GM18870 (cell line): ENCODE data around the gene TLR6.
"Not testable (repeated sequence)": the region's sequence is repeated elsewhere in the genome, so short reads cannot be mapped to it uniquely, and the experiment has no call there.

Experiments
- ATAC-seq: cut with Tn5 transposase; IDR thresholded peaks from one replicate; pipeline ENCODE4 v1.9.1; 2021; ENCODE audit warnings: moderate library complexity; ENCODE audit not compliant: unreplicated experiment

Gene TLR6

DNA sequence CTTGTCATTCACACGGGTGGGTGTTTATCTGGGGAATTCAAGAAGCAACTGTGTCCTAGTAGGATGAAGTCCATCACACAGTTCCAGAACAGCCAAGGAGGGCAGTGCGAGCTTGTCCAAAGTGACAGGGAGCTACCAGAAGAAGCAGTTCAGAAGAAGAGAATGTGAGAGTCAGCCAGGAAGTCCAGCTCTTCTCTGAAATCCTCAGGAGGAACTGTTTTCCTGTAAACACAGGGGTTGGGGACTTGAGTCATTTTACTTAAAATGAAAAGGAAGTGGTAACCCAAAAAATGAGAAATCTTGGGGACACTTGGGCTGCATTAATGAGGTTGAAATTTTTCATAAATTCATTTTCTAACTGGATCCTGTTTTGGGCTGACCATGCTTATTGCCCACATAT is 65.6 kb downstream of the TLR6 start:
- ATAC-seq: no peak

DNA sequence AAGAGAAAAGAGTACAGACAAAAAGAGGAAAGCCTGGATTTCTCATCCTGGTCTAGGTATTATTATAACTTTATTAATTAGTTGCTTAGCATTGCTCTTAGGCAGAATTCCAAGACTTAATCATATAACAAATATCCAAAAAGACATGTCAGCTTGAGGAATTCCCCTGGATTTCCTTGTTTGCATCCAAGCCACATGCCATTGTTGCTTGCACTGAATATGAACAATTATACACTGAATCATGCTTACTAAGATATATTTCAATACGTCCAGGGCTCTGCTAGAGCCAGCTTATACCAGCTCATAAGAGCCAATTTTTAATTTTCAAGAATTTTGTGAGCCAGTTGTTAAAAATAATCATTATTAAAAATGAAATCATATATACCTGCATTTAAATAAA is 68.3 kb downstream of the TLR6 start:
- ATAC-seq: no peak

DNA sequence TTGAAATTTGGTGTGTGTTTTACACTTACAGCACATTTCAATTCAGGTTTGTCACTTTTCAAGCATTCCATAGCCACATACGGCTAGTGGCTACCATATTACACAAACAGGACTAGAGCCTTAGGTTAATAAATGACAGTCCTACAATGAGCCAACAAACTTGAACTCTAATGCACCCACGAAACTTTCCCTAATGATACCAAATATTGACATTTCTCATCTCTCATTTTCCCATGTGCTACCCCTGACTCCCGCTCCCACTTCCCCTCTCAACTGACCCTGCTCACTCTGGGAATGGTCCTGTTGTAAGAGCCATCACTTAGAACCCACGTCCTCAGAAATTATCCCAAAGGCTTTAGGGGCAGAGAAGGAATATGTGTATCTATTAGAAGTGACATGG is 68.9 kb downstream of the TLR6 start:
- ATAC-seq: no peak

DNA sequence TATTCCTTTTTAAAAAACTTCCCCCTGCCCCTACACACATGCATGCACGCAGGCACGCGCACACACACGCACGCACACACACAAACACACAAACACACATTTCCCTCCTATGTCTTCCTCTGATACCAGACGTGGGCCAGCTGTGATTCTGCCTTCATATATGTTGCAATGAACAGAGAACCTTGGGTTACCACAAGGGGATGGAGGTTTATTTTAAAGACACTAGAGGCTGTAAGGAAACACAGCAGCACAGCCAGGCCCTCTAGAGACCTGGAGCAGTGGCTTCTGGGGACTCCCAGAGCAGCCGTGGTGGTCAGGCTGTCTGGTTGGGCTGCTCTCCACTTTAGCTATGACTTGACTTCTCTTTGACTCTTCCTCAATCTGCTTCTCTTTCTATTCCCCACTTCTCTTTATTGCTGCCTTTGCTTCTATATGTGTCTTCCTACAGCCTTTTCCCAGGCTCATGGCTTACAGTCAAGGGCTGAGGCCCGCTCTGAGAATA is 70.7 kb downstream of the TLR6 start:
- peak; percentile 51 for ATAC-seq

DNA sequence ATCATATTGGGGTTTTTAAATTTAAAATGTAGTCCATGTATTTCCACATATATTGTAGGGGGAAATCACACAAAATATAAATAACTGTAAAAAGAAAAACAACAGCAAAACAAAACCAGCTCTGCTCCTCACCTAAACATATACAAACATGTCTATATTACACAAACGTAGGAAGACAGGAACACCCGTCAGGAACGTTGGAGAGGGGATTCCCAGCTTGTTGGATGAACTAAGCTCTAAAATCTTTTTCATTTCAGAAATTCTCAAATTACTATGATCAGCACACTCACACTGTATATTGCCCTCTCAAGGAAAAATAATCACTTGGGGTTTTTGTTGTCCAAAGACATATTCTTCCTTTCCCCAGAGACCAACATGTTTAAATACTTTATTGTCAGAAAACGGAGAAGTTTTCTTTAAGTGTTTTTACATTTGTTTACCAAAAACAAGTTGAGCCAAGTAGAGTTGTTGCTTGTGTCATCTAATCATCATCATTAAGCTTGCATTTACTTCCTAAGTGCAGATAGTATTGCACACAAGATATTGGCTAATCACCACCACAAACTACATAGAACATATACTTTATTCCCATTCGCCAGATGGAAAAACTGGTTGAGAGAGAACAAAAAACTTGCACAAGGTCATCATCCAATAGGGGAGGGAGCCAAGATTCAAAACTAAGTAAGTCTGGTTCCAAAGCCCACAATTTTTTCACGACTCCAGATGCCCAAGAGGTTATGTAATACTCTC is 71.4 kb downstream of the TLR6 start:
- no peak for ATAC-seq

DNA sequence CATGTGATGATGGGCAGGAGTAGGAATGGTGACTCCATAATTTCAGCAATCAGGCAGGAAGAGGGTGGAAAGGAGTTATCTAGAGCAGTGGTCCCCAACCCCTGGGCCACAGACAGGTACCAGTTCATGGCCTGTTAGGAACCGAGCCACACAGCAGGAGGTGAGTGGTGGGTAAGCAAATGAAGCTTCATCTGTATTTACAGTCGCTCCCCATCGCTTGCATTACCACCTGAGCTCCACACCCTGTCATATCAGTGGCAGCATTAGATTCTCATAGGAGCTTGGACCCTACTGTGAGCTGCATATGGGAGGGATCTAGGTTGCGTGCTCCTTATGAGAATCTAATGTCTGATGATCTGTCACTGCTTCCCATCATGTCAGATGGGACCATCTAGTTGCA is 72.5 kb downstream of the TLR6 start:
- no peak for ATAC-seq

DNA sequence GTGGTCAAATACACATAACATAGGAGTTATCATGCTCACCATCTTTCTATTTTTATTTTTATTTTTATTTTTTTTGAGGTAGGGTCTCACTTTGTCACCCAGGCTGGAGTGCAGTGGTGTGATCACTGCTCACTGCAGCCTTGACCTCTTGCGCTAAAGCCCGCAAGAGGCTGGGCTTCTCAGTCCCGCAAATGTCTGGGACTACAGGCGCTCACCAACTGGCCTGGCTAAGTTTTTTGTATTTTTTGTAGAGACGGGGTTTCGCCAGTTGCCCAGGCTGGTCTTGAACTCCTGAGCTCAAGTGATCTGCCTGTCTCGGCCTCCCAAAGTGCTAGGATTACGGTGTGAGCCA is 73.5 kb downstream of the TLR6 start:
- ATAC-seq: no peak

DNA sequence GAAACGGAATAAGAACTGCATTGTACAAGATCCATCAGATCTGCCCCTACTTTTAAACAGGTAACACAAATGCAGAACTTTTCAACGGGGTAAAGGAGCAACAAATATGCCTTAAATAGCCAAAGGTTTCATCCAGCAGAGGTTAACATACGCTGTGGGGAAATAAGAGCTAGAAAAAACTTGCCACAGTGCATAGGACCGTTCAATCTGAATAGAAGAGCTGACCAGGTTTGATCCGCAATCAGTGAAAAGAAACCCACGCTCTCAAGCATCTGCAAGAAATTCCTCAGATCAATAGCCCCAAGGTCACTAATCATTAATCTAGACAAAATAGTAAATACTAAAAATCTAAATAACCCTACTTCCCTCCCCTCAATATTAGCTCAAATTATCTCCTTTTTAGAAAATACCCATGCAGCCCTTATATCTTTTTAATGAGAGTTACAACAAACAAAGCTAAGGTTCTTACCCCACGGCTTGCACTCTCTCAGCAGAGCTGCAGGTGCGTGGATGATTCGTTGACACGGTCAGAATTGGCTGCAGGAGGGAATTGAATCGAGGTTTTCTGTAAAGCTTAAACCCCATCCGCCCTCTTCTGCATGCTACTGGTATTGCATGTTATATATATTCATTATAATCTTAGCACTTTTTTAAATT is 74.0 kb downstream of the TLR6 start, which contains the start of gene TLR10:
Gene TLR10, minus strand, starts transcription at position 539 of the 657 bp plus-strand sequence. CDS start 7,400 bp downstream, outside the sequence.
- ATAC-seq: peak; percentile 54

DNA sequence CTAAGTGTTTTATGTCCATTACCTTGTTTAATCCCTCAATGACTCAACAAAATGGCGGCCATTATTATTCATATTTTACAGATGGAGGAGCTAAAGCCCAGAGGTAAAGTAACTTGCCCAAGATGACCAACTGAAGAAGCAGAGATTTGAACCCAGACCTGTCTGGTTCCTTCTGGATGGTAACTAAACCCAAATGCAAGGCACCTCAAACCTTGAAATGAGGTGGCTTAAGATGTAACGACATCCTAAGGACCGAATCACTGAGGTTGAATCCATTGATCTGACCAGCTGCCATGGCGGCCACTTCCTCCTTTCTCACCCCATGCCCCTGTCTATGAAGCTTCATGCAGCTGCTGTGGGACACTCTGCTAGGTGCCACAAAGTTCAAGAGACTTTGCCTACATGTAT is 74.8 kb downstream of the TLR6 start:
- ATAC-seq: no peak

DNA sequence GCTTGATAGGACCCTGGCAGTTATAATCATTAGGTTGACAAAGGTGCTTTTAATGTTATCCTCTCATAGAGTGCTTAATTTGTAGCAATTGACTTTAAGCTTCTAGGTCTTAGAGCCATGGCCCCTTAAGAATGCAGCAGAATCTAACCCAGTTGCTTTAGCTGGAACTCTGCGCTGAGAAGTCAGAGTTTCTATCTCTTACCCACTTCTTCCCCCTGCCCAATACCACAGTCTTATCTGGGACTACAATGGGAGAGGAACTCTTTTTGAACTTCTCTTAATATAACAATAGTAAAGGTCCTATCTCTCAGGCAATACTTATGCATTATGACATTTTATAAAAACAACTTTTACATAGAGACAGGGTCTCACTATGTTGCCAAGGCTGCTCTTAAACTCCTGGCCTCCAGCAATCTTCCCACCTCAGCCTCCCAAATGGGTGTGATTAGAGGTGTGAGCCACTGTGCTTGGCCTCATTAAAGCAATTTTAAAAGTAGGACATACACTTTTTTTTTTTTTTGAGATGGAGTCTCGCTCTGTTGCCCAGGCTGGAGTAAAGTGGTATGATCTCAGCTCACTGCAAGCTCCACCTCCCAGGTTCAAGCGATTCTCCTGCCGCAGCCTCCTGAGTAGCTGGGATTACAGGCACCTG is 75.7 kb downstream of the TLR6 start:
- ATAC-seq: no peak

DNA sequence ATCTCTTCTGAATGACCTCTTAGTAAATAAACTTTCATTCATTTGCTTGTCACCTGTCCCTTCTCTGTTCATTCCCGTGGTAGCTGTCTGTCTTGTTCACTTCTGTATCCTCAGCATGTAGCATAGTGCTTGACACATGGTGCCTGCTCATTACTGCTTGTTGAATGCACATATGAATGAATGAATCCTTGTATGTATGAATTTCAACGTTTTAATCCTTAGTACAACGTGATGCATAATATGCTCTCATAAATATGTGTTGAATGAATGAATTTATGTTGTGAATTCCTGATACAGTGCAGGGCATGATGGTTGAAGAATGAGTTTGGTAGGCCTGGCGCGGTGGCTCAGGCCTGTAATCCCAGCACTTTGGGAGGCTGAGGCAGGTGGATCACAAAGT is 76.8 kb downstream of the TLR6 start:
- no peak for ATAC-seq

DNA sequence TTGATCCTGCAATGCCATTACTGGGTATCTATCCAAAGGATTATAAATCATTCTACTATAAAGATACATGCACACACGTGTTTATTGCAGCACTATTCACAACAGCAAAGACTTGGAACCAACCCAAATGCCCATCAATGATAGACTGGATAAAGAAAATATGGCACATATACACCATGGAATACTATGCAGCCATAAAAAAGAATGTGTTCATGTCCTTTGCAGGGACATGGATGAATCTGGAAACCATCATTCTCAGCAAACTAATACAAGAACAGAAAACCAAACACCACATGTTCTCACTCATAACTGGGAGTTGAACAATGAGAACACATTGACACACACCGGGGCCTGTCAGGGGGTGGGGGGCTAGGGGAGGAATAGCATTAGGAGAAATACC is 78.7 kb downstream of the TLR6 start:
- ATAC-seq: not testable (repeated sequence)

DNA sequence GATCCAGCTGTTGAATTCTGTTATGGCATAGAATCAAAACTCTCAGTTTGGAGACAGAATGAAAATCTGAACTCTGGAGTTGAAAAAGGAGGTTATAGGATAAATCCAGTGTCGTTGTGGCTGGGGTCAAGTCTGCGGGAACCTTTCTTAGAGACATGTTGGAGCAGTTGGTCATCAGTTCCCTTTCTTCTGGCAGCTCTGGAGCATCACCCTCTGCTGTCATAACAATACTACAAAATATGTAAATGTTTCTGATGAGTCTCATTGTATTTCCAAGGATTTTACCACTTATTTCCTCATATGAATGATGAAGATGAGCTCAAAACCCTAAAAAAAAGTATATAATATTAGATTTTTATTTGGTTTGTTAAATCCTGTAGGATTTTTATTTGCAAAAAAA is 81.3 kb downstream of the TLR6 start:
- ATAC-seq: no peak

DNA sequence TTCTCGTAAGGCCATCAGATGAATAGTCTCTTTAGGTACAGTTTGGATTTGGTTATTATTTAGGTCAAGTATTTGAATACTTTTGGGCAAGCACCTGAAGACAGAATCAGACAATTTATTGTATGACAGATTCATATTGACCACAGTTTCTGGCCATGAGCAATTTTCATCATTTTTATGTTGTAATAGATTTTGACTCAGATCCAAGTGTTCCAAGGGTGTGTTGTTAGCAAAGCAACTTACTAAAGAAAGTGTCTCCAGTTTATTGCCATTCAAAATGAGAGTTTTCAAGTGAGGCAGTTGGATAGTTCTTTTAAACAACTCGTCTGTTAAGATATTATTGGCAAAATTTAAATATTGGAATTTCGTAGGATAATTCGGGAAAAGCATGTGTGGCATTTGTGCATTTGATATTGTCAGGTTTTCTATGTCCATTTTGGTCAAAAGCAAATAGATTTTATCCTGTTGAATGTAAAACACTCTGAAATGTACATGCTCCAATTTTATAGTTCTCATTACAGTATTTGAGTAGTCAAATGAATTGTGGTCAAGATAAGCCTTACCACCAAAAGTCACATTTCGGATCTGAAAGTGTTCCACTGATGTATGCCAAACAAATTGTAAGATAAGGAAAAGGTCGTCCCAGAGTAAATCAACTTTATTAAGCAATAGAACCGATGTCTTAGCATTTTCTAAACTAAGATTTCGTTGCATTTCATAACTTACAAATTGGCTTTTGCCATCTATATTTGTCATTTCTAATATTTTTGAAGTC is 82.2 kb downstream of the TLR6 start:
- no peak for ATAC-seq
